Embryonic facial prominence (tissue), 1 donor: ENCODE data around the gene RAB3IL1.

Source experiments
- DNase-seq: peaks from one replicate; pipeline ENCODE4 v3.0.0-alpha.2; 2016; ENCODE audit errors: extremely low spot score

Gene RAB3IL1

DNA sequence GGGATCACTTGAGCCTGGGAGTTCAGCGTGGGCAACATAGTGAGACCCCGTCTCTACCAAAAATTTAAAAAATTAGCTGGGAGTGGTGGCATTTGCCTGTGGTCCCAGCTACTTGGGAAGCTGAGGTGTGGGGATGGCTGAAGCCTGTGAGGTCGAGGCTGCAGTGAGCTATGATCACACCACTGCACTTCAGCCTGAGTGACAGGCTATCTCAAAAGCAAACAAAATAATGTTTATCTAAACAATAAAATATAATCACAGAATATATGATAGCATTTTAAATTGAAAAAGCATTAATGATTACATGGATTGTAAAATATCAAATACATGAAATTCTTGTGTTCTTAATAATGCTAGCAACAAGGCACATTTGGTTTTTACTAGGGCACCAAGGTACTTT lies 35.5 kb upstream of the RAB3IL1 start:
- no peak for DNase-seq

DNA sequence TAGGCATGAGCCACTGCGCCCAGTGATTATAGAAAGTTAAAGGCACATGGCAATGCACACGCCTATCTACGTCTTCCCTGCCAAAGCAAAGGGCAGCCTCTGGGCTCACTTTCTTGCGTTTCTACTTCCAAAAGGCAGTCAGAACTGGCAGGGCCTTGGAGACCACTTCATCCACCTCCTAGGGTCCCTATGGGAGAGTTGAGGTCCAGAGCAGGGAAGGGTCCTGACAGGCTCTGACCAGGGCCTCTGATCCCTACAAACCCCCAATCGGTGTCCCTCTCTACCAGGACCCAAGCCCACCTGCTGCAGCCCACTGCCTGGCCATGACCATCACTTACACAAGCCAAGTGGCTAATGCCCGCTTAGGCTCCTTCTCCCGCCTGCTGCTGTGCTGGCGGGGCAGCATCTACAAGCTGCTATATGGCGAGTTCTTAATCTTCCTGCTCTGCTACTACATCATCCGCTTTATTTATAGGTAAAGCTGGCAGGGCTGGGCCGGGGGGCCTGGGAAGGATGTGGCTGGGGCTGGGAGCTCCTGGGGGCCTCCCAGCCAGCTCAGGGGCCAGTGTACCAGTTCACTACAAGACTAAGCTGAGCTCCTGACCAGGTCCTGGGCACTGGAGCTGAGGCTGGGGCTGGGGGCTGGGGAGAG lies 34.2 kb upstream of the RAB3IL1 start:
- DNase-seq, result no peak

DNA sequence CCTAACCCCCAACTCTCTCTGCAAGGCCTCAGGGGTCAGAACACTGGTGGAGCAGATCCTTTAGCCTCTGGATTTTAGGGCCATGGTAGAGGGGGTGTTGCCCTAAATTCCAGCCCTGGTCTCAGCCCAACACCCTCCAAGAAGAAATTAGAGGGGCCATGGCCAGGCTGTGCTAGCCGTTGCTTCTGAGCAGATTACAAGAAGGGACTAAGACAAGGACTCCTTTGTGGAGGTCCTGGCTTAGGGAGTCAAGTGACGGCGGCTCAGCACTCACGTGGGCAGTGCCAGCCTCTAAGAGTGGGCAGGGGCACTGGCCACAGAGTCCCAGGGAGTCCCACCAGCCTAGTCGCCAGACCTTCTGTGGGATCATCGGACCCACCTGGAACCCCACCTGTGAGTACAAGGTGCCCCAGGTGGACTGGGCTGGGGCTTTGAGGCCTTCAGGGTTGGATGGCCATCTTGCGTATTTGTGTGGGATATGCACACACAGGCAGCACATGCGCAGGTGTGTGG lies 32.7 kb upstream of the RAB3IL1 start, which contains the start of gene BEST1:
Gene BEST1 (plus strand): TSS at position 317 of the 513 bp plus-strand sequence. CDS start 1,456 bp downstream, outside the sequence.
- DNase-seq, result no peak

DNA sequence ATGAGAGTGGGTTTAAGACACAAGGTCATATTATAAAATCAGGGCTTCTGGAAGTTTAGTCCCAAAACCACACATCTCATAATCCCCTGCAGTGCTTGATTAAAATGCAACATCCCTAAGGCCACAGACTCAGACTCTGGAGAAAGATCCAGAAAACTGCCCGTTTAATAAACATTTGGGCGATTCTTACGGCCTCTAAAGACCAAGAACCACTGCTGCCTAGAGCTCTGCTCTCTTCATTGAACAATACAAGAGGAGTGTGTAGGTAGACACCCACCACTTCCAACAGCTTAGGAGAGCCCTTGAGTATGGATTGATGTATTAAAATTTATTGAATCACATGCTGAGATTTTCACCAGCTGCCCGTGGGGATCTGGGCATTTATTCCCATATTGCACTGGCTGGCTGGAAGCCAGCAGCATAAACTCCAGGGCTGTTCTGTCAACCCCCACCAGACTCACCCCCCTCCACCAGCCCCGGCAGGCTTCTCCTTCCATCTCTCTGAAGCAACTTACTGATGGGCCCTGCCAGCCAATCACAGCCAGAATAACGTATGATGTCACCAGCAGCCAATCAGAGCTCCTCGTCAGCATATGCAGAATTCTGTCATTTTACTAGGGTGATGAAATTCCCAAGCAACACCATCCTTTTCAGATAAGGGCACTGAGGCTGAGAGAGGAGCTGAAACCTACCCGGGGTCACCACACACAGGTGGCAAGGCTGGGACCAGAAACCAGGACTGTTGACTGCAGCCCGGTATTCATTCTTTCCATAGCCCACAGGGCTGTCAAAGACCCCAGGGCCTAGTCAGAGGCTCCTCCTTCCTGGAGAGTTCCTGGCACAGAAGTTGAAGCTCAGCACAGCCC lies 32.0 kb upstream of the RAB3IL1 start:
- no peak for DNase-seq

DNA sequence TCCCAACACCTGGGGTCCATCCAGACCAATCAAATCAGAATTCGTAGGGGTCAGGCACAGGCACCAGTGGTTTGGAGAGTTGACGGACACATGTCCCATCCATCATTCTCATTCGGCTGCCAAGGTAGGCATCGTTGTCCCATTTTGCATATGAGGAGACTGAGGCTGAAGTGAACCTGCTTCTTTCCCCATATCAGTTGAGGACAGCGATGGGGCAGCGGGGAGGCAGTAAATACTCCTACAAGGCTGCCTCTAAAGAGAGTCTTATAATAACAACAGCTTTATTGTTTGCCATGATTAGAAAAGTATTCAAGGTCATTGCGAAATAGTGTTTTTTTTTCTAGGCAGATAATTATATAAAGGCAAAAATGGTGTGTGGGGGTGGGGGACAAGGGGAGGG lies 31.1 kb upstream of the RAB3IL1 start:
- no peak for DNase-seq

DNA sequence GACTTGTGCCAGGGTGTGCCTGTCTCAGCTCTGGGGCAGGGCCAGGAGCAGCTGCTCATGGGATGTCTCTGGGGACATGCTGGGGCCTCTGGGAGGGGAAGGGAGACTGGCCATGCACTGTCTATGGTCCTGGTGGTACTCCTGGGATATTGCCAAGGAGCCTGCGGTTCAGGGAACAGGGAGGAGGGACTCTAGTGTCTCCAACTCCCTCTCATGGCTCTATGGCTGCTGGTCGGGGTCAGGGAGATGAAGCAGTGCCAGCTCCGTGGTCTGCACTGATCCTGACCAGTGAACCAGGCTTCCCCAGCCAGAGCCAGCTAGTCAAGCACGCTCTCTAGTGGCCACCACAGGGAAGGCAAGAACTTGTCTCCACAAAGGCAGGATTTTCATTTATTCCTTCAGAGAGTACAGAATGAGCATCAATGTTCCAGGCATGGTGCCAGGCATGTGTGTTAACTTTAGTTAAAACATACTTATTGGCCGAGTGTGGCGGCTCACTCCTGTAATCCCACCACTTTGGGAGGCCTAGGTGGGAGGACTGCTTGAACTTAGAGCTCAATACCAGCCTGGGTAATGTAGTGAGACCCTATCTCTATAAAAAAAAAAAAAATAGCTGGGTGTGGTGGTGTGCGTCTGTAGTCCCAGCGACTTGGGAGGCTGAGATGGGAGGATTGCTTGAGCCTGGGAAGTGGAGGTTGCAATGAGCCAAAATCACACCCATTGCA lies 30.3 kb upstream of the RAB3IL1 start:
- peak; percentile 75 for DNase-seq

DNA sequence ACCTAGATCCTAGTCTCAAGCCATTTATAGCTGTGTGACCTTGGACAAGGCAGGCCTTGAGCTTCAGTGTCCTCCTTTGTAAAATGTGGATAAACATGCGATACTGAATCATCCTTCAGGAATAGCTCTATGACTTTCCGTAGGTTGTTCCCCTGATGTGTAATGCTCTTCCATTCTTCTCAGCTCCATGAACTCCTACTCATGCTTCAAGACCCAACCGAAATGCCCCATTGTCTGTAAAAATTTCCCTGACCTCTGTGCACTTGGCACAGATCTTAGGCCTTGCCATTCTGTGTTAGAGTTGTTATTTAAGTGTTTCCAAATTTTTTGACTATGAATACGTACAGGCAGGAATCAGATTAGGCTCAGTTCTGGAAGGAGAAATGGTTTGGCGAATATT lies 29.5 kb upstream of the RAB3IL1 start:
- DNase-seq, result no peak

DNA sequence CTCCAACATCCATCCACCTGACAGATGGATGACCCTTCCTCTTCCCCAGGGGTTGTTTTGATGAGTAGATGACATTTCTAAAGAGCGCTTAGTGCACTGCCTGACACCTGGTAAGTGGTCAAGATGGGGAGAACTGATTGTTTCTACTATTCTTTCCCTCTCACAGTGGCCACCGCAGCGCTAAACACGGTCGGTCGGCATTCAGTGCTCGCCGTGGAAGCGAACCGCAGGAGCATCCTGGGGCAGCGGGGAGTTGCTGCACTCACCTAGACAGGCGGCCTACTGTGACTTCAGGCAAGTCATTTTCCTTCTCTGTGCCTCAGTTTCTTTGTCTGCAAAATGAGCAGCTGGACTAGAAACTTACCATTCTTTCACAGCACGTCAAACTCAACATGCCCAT lies 27.8 kb upstream of the RAB3IL1 start:
- no peak for DNase-seq

DNA sequence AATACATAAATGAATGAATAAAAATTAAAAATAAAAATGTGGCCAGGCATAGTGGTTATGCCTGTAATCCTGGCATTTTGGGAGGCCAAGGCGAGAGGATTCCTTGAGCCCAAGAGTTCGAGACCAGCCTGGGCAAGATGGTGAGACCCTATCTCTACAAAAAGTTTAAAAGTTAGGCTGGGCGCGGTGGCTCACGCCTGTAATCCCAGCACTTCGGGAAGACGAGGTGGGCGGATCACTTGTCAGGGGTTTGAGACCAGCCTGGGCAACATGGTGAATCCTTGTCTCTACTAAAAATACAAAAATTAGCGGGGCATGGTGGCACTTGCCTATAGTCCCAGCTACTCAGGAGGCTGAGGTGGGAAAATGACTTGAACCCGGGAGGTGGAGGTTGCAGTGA lies 23.1 kb upstream of the RAB3IL1 start:
- DNase-seq, result no peak

DNA sequence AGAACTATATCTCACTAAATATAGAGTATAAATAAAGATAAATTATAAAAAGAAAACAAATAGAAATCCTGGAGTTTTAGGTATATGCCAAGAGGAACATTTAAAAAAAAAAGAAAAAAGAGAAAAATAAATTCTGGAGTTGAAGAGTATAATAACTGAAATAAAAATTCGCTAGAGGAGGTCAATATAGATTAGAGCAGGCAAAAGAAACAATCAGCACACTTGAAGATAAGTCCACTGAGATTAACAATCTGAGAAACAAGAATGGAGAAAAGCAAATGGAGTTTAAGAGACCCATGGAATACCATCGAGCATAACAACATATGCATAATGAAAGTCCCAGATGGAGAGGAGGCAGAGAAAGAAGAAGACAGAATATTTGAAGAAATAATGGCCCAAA lies 18.5 kb upstream of the RAB3IL1 start:
- DNase-seq, result no peak

DNA sequence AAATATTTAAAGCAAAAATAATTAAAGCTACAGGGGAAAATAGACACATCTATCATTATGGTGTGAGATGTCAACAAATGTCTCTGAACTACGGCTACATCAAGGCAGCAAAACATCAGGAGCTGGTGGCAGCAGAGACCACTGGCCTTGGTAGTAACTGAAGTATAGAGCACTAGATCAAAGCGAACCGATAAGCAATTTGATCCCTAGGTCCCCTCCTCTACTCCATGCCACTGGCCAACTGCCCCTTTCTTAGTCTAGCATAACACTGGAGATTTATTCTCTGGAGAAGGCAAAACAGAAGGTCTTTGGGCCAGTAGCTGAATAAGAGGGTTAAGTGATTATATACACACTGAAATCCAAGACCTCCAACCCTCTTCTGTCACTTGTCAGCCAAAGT lies 13.6 kb upstream of the RAB3IL1 start:
- DNase-seq, result no peak

DNA sequence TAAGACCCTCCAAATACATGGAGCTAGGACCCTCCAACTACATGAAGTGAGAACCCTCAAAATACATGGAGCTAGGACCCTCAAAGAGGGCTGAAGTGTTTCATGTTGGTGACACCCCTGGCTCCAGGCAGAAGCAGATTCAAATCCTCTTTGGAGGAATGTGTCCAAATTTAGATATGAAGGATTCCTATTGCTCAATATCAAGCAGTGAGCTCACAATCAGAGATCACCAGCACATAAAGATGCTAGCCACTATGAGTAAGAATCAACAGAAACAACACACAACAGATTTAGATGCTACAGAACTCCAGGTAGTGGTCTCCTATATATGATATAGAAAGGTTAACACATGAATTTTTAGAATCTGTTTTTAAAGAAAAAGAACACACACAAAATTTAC lies 11.2 kb upstream of the RAB3IL1 start:
- no peak for DNase-seq

DNA sequence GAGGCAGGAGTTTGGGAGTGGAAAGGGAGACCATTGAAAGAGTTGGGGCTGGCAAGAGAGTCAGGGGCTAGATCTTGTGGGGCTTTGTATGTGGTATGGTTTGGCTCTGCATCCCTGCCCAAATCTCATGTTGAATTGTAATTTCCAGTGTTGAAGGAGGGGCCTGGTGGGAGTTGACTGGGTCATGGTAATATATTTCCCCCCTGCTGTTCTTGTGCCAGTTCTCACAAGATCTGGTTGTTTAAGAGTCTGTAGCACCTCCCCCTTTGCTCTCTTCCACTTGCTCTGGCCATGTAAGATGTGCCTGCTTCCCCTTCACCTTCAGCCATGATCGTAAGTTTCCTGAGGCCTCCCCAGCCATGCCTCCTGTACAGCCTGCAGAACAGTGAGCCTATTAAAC lies 10.1 kb upstream of the RAB3IL1 start:
- no peak for DNase-seq

DNA sequence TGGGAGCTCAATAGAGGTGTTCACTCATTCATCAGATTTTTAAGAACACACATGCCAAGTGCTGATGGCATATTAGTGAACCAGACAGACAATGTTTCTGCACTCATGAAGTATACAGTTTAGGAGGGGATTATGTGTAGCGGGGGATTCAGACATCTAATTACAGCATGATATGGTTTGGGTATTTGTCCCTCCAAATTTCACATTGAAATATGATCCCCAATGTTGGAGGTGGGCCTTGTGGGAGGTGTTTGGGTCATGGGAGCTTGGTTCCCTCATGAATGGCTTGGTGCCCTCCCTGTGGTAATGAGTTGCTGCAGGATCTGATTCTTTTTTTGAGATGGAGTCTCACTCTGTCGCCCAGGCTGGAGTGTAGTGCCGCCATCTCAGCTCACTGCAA lies 8.9 kb upstream of the RAB3IL1 start:
- no peak for DNase-seq

DNA sequence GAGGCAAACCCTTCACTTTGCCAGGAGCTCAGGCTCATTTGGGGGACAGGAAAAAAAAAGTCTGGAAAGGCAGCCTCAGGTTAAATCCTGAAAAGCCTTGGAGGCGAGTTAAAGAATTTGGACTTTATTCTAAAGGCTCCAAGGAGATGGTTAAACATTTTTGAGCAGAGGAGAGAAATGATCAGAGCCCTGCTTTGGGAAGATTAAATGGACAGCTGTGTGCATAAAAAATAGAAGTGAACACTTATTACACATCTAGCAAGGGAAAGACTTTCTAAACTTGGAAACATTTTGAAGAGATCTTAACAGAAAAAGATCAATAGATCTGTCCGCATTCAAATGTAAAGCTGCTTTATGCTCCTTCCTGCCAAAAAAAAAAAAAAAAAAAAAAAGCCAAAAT lies 8.4 kb upstream of the RAB3IL1 start:
- DNase-seq, result no peak

DNA sequence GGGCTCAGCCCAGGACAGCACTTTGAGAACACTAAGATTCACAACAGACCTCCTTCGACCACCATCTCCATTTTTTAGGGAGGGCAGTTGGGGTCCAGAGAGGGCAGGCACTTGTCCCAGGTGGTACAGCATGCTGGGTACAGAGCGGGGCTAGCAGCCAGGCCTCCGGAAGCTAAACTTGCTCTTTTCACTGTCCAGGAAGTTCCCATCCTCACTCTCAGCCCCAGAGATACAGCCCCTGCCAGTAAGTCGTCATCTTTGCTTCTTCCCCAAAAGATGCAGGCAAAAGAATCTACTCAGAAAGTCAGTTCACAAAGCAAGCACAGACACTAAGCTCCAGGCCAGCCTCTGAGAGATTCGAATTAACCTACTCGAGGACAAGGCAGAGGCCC lies 6.7 kb upstream of the RAB3IL1 start:
- DNase-seq, result no peak

DNA sequence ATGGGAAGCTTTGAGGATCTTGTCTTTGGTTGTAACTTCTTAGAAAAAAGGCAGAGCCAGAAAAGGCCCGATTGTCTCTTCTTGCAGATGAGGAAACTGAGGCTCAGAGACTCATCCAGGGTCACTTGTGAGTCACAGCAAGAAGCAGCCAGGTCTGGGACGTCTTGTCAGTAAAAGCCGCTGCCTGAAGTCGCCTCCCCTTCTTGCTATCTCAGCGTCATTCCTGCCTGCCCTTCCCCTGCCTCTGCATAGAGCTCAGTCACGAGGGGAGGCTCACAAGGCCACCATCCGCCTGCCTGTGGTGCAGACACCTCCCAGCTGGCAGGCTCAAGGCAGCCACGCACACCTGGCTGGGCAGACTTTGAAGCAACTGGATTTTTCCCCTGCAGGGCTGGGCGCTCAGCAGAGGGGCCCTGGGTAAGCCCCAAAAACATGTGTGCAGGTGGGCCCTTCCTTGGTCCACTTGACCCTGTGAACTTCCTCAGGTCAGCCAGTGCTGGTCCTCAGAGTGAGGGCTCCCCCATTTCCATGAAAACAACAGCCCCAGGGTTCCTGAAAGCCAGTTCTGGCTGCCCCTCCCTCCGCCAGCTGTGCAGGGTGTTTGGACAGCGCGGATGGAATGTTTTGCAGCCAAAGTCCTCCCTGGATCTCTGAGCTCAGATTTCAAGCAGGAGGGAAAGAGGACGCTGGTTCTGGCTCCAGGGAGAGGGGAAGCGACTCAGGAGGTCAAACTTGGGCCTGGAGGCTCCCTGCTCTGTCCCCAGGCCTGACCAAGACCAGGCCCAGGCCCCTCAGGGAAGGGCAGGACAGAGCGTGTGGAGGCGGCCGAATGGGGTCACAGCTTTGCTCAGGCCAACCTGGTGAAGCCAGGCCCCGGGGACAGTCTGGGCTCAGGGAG lies 6.0 kb upstream of the RAB3IL1 start:
- peak; percentile 38 for DNase-seq

DNA sequence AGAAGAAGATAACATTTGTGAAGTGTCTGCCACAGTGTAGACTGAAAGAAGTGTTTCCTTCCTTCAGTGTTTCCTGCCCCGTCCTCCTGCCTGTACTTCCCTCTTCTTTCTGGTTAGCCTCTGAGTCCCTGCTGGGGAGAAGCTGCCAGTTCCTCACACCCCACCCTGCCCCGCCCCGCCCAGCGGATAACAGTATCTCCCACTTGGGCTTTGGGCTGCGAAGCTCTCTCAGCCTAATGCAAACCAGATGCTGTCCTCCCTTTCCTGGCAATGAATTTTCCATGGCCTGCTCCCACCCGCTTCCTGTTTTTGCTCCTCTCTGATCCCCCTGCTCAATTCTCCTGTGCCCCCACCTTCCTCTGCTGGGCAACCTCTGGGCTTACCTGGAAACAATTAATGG lies 5.2 kb upstream of the RAB3IL1 start:
- peak; percentile 88 for DNase-seq

DNA sequence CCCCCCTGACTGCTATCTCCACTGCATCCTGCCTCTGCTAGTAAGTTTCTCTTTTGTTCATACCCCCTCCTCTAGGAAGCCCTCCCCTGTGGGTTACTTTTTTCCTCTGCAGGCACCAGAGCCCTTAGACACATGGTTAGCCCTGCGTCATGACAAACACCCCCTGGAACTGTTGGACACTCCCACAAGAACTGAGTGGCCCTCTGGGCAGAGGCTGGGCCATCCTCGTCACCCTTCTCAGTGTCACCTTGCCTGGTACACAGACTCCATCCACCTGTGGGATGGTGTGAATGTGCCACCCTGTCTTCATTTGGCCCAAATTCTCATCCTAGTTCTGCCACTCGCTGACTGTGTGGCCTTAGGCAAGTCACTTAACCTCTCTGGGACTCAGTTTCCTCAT lies 4.1 kb upstream of the RAB3IL1 start:
- DNase-seq, result no peak

DNA sequence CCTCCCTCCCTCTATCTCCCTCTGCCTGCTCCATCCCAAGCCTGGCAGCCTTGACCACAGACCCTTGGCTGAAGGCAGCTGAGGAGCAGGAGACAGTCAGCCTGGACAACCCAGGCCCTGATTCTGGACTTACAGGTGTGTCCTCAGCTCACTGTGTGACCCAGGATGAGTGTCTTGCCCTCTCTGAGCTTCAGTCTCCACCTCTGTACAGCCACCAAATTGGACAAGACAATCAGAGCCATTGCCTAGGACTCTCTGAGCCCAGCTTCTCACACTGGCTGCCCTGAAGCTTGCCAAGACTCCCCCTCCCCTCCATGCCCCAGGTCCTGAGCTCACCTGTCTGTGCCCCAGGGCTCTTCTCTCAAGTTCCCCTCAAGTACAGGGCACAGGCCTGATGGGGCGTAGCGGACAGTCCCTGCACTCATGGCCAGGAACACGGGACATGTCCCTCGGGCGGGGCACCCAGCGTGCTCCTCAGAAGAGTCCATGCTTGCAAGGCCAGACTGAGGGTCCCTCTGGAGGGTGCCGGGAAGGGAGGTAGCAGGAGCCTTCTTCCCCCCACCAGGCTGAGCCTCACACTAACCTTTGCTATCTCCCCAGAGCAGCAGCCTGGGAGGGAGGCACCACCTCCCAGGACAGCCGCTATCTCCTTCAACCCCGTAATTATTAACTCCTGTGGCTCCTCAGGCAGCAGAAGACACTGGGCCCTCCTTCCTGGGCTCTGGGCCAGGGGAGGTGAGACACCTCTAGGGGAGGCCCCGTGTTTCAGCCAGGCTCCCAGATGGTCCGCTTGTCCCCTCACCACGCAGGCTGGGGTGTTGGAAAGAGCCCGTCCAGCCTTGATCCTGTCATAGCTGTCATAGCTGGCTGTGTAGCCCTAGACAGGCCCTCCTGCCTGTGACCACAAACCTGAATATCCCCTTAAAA lies 2.6 kb upstream of the RAB3IL1 start:
- DNase-seq, result no peak
